ENCODE measurements around the gene TTF1. TPM values are rescaled to one million over a fixed set of nuclear protein-coding genes. Genes with fewer than 3 reads are reported as not detected.

Gene TTF1
- 7.2 and 8.0 TPM in 2 replicates for total RNA-seq

GRCh38 chr9:132406554-132407122, at the start of gene TTF1:
Gene TTF1, minus strand, starts transcription at chr9:132406840. Its CDS starts 4,019 bp downstream, at chr9:132402821.

GRCh38 chr9:132409828-132410528, 3.3 kb upstream of the TTF1 start, which contains the start of gene CFAP77:
Gene CFAP77, plus strand, starts transcription at chr9:132410211. Its CDS starts 61 bp downstream, at chr9:132410272.

GRCh38 chr9:132354637-132355355, 51.8 kb downstream of the TTF1 start, which contains the start of gene SETX:
Gene SETX, minus strand, starts transcription at chr9:132354986. Its CDS starts 5,558 bp downstream, at chr9:132349428.

Other genes with a start within 250 kb of the TTF1 start
- 3.4 and 3.8 TPM in 2 replicates for gene NTNG2, start 244.8 kb downstream of the TTF1 start, total RNA-seq
- 57.8 and 77.6 TPM in 2 replicates for gene SETX, start 51.9 kb downstream of the TTF1 start, total RNA-seq
- 0.13 TPM in 2 replicates for gene CFAP77, start 3.4 kb upstream of the TTF1 start, total RNA-seq
- gene BARHL1, start 175.8 kb upstream of the TTF1 start, total RNA-seq, result not detected in 2 replicates

Measured in smooth muscle cell of the pulmonary artery (primary cell).